22Rv1 (cell line): Measurements from ENCODE around the gene PDSS1.

Experiments used
- CTCF ChIP-seq: fragments of 450-650 bp; IDR thresholded peaks from 2 replicates; pipeline ENCODE4 v1.5.1; 2017; ENCODE audit warnings: mild to moderate bottlenecking
- ZFX ChIP-seq: fragments of 450-650 bp; IDR thresholded peaks from 2 replicates; pipeline ENCODE4 v1.6.1; 2017; ENCODE audit warnings: antibody characterized with exemption, borderline replicate concordance

- TF ChIP-seq ZFX (no peak), CTCF (no peak)
Measured at GRCh38 chr10:26662864-26663263, 34.6 kb upstream of the PDSS1 start.
